MM.1S (cell line): ENCODE results near the gene PLAA.

Experiments
- DNase-seq: peaks from one replicate; pipeline ENCODE4 v3.0.0-alpha.2; 2015
- H2AFZ ChIP-seq: fragments of 300-600 bp; sonication (generic); 2 replicates; pipeline ENCODE4 v1.6.0; 2016; ENCODE audit warnings: antibody characterized with exemption, low read length
- H3F3A ChIP-seq: fragments of 300-600 bp; sonication (generic); 2 replicates; pipeline ENCODE4 v1.6.1; 2016; ENCODE audit warnings: mild to moderate bottlenecking, antibody characterized with exemption, low read length, moderate library complexity, mixed read lengths; ENCODE audit not compliant: insufficient read depth
- H3K27ac ChIP-seq: fragments of 300-600 bp; sonication (generic); 2 replicates; pipeline ENCODE4 v1.5.1; 2016; ENCODE audit warnings: mild to moderate bottlenecking, low read length
- H3K27me3 ChIP-seq: fragments of 300-600 bp; sonication (generic); replicated peaks from 2 replicates; pipeline ENCODE4 v1.6.0; 2016; ENCODE audit warnings: low read length; ENCODE audit not compliant: insufficient read depth
- H3K36me3 ChIP-seq: fragments of 300-600 bp; sonication (generic); replicated peaks from 2 replicates; pipeline ENCODE4 v1.6.1; 2016; ENCODE audit warnings: mild to moderate bottlenecking, low read length, mixed read lengths; ENCODE audit not compliant: insufficient read depth
- H3K4me1 ChIP-seq: fragments of 300-600 bp; sonication (generic); 2 replicates; pipeline ENCODE4 v1.6.1; 2016; ENCODE audit warnings: low read length, mixed read lengths
- H3K4me2 ChIP-seq: fragments of 300-600 bp; sonication (generic); 2 replicates; pipeline ENCODE4 v1.6.0; 2016; ENCODE audit warnings: low read depth, low read length
- H3K4me3 ChIP-seq: fragments of 300-600 bp; sonication (generic); 2 replicates; pipeline ENCODE4 v1.5.1; 2016; ENCODE audit warnings: low read length, mixed read lengths
- H3K79me2 ChIP-seq: fragments of 300-600 bp; sonication (generic); 2 replicates; pipeline ENCODE4 v1.6.1; 2016; ENCODE audit warnings: mixed run types, low read length, mixed read lengths
- H3K9ac ChIP-seq: fragments of 300-600 bp; sonication (generic); 2 replicates; pipeline ENCODE4 v1.6.1; 2016; ENCODE audit warnings: low read length, mixed read lengths
- H3K9me2 ChIP-seq: fragments of 300-600 bp; sonication (generic); replicated peaks from 2 replicates; pipeline ENCODE4 v1.6.1; 2016; ENCODE audit warnings: mild to moderate bottlenecking, low read length, mixed read lengths; ENCODE audit not compliant: insufficient read depth
- H3K9me3 ChIP-seq: fragments of 300-600 bp; sonication (generic); replicated peaks from 2 replicates; pipeline ENCODE4 v1.6.1; 2016; ENCODE audit warnings: mild to moderate bottlenecking, low read length, mixed read lengths; ENCODE audit not compliant: insufficient read depth
- H4K20me1 ChIP-seq: fragments of 300-600 bp; sonication (generic); 2 replicates; pipeline ENCODE4 v1.6.1; 2016; ENCODE audit warnings: mild to moderate bottlenecking, low read length, moderate library complexity, mixed read lengths; ENCODE audit not compliant: insufficient read depth
- CTCF ChIP-seq: fragments of 300-600 bp; sonication (generic); IDR thresholded peaks from 2 replicates; pipeline ENCODE4 v1.5.1; 2016; ENCODE audit warnings: antibody characterized with exemption, low read length, mixed read lengths
- EZH2 ChIP-seq: fragments of 300-600 bp; sonication (generic); optimal IDR thresholded peaks from 2 replicates; pipeline ENCODE3; 2017; ENCODE audit warnings: low read depth, mild to moderate bottlenecking, antibody characterized with exemption, low read length, mixed read lengths

PLAA gene

GRCh38 chr9:26856413-26857032 lies 90.5 kb downstream of the PLAA start:
- H3K27me3 ChIP-seq, result no peaks in the 10 kb centered on the region
- H3K9ac ChIP-seq, result no peak overlapping the region
- H3K9me3 ChIP-seq, result no peaks in the 10 kb centered on the region
- no peak overlapping the region for H2AFZ ChIP-seq
- H3K4me1 ChIP-seq, result no peaks in the 10 kb centered on the region
- H3K27ac ChIP-seq, result no peak overlapping the region
- no peak for TF ChIP-seq EZH2
- TF ChIP-seq CTCF, result peak; percentile 57
- H3K36me3 ChIP-seq, result no peaks in the 10 kb centered on the region
- H3K4me3 ChIP-seq, result no peak overlapping the region
- H3K79me2 ChIP-seq, result no peaks in the 10 kb centered on the region
- peak; percentile 52 for DNase-seq
- no peaks in the 10 kb centered on the region for H3K9me2 ChIP-seq
- no peak overlapping the region for H3K4me2 ChIP-seq
- H4K20me1 ChIP-seq, result no peaks in the 10 kb centered on the region
- H3F3A ChIP-seq, result no peaks in the 10 kb centered on the region
